Thymus (tissue), 11 donors: ENCODE results near the gene DCAF5. TPM values are rescaled to one million over a fixed set of nuclear protein-coding genes. Genes with fewer than 3 reads are reported as not detected.

Experiments
- DNase-seq, 9 donors: peaks; one replicate each; pipeline ENCODE4 v3.0.0-alpha.2; 2013; ENCODE audit warnings: low spot score in 9 of 9, low read depth in 6 of 9, missing footprints in 1 of 9
- H3K27ac ChIP-seq, 2 donors: one replicate each; pipeline ENCODE4 v1.5.1; 2013; ENCODE audit warnings: control low read depth in 1 of 2, low read depth in 1 of 2, low read length in 1 of 2, mild to moderate bottlenecking in 1 of 2, moderate library complexity in 1 of 2
- H3K27me3 ChIP-seq, 2 donors: one replicate each; pipeline ENCODE4 v1.5.1; 2013; ENCODE audit warnings: low read length in 1 of 2; ENCODE audit not compliant: control insufficient read depth in 2 of 2, insufficient read depth in 1 of 2
- H3K36me3 ChIP-seq, 2 donors: one replicate each; pipeline ENCODE4 v1.5.1; 2013; ENCODE audit warnings: low read length in 1 of 2, mild to moderate bottlenecking in 1 of 2, moderate library complexity in 1 of 2; ENCODE audit not compliant: control insufficient read depth in 2 of 2, insufficient read depth in 2 of 2
- H3K4me1 ChIP-seq, 2 donors: one replicate each; pipeline ENCODE4 v1.5.1; 2013; ENCODE audit warnings: low read length in 2 of 2; ENCODE audit not compliant: control insufficient read depth in 2 of 2, insufficient read depth in 2 of 2
- H3K4me3 ChIP-seq, 2 donors: one replicate each; pipeline ENCODE4 v1.5.1; 2013; ENCODE audit warnings: low read length in 2 of 2, control low read depth in 1 of 2, mild to moderate bottlenecking in 1 of 2
- H3K9me3 ChIP-seq, 2 donors: one replicate each; pipeline ENCODE4 v1.5.1; 2013; ENCODE audit warnings: low read length in 1 of 2, mild to moderate bottlenecking in 1 of 2; ENCODE audit not compliant: control insufficient read depth in 2 of 2, insufficient read depth in 1 of 2
- WGBS: extraction: QIAGEN DNeasy Blood & Tissue Kit; methylation state at CpG from one replicate; pipeline ENCODE4 v1.1.7; 2013; 5-methylcytosine and 5-hydroxymethylcytosine counted together
- polyA plus RNA-seq: library from polyadenylated mRNA; stranded (reverse); fragments of 200-250 nt; gene quantifications from one replicate; pipeline ENCODE4 v1.2.3, GENCODE V29; 2013
- total RNA-seq: library from RNA; stranded (reverse); fragments of 120-200 nt; gene quantifications from one replicate; pipeline ENCODE4 v1.2.4, GENCODE V29; 2013
- donor health status: healthy.

The DCAF5 gene
- total and polyA plus RNA-seq, 2 donors, result 13.5 to 26.6 TPM

- no peaks in the 10 kb centered on the region for H3K4me1 ChIP-seq
- 98% methylated on average over 4 of the region's 4 CpGs for WGBS
- no peaks in the 10 kb centered on the region for H3K9me3 ChIP-seq
- H3K36me3 ChIP-seq, result peaks cover 14 to 18% of the 10 kb centered on the region in 2 donors
- DNase-seq, result no peak
- H3K4me3 ChIP-seq, result no peak overlapping the region
- H3K27me3 ChIP-seq, result no peaks in the 10 kb centered on the region
- no peak overlapping the region for H3K27ac ChIP-seq
These were observed 56.7 kb downstream of the DCAF5 start for GRCh38 chr14:69096246-69096645.

GRCh38 chr14:69094481-69094880 lies 58.4 kb downstream of the DCAF5 start:
- H3K27ac ChIP-seq, result no peak overlapping the region
- H3K4me3 ChIP-seq, result no peak overlapping the region
- H3K4me1 ChIP-seq, result no peaks in the 10 kb centered on the region
- peaks cover 25 to 35% of the 10 kb centered on the region in 2 donors for H3K36me3 ChIP-seq
- DNase-seq, result no peak
- no peaks in the 10 kb centered on the region for H3K27me3 ChIP-seq
- H3K9me3 ChIP-seq, result no peaks in the 10 kb centered on the region
- 97% methylated on average over 1 of the region's 1 CpG for WGBS

GRCh38 chr14:69093631-69094421 lies 59.1 kb downstream of the DCAF5 start:
- H3K27ac ChIP-seq, result no peak overlapping the region
- no peaks in the 10 kb centered on the region for H3K27me3 ChIP-seq
- no peaks in the 10 kb centered on the region for H3K9me3 ChIP-seq
- peaks cover 22 to 41% of the 10 kb centered on the region in 2 donors for H3K36me3 ChIP-seq
- no peak overlapping the region for H3K4me3 ChIP-seq
- DNase-seq, result no peak
- 84% methylated on average over 1 of the region's 1 CpG for WGBS
- no peaks in the 10 kb centered on the region for H3K4me1 ChIP-seq

- H3K27me3 ChIP-seq, result no peaks in the 10 kb centered on the region
- DNase-seq, result no peak
- no peaks in the 10 kb centered on the region for H3K9me3 ChIP-seq
- no peak overlapping the region for H3K27ac ChIP-seq
- peaks cover 19 to 48% of the 10 kb centered on the region in 2 donors for H3K36me3 ChIP-seq
- no peaks in the 10 kb centered on the region for H3K4me1 ChIP-seq
- H3K4me3 ChIP-seq, result no peak overlapping the region
These were observed 60.0 kb downstream of the DCAF5 start for GRCh38 chr14:69092840-69093422.

- no peak for DNase-seq
- Histone ChIP-seq H3K27ac (no peak overlapping the region), H3K9me3 (no peaks in the 10 kb centered on the region), H3K4me1 (no peaks in the 10 kb centered on the region), H3K27me3 (no peaks in the 10 kb centered on the region), H3K36me3 (peaks cover 21 to 59% of the 10 kb centered on the region in 2 donors), H3K4me3 (no peak overlapping the region)
- WGBS, result 98% methylated on average over 8 of the region's 8 CpGs
These were observed 61.2 kb downstream of the DCAF5 start for GRCh38 chr14:69091695-69092094.

- Histone ChIP-seq H3K36me3 (peaks cover 23 to 61% of the 10 kb centered on the region in 2 donors), H3K4me3 (no peak overlapping the region), H3K27me3 (no peaks in the 10 kb centered on the region), H3K4me1 (no peaks in the 10 kb centered on the region), H3K9me3 (no peaks in the 10 kb centered on the region), H3K27ac (no peak overlapping the region)
- DNase-seq, result no peak
These were observed 61.9 kb downstream of the DCAF5 start for GRCh38 chr14:69091006-69091405.

- DNase-seq, result peak in 8 of 9 donors; percentile 8 to 63 (median 32)
- Histone ChIP-seq H3K27me3 (no peaks in the 10 kb centered on the region), H3K27ac (no peak overlapping the region), H3K36me3 (peaks cover 23 to 59% of the 10 kb centered on the region in 2 donors), H3K4me3 (no peak overlapping the region), H3K4me1 (no peaks in the 10 kb centered on the region), H3K9me3 (no peaks in the 10 kb centered on the region)
- WGBS, result 95% methylated on average over 4 of the region's 4 CpGs
These were observed 62.6 kb downstream of the DCAF5 start for GRCh38 chr14:69090187-69090789.

GRCh38 chr14:69089046-69089445 lies 63.9 kb downstream of the DCAF5 start:
- H3K27me3 ChIP-seq, result no peaks in the 10 kb centered on the region
- DNase-seq, result no peak
- no peak overlapping the region for H3K4me3 ChIP-seq
- peaks cover 27 to 66% of the 10 kb centered on the region in 2 donors for H3K36me3 ChIP-seq
- WGBS, result 94% methylated on average over 1 of the region's 1 CpG
- no peaks in the 10 kb centered on the region for H3K4me1 ChIP-seq
- no peaks in the 10 kb centered on the region for H3K9me3 ChIP-seq
- H3K27ac ChIP-seq, result no peak overlapping the region

- Histone ChIP-seq H3K4me3 (no peak overlapping the region), H3K36me3 (peaks cover 31 to 69% of the 10 kb centered on the region in 2 donors), H3K27ac (no peak overlapping the region), H3K9me3 (no peaks in the 10 kb centered on the region), H3K27me3 (no peaks in the 10 kb centered on the region), H3K4me1 (no peaks in the 10 kb centered on the region)
- 97% methylated on average over 1 of the region's 1 CpG for WGBS
- no peak for DNase-seq
These were observed 64.3 kb downstream of the DCAF5 start for GRCh38 chr14:69088586-69088985.
